Skin epidermis (tissue), 12 donors: ENCODE measurements around the gene PTPRN.

Experiments
- H3K27ac ChIP-seq, 21 experiments: fragments of 200-600 bp; sonication (generic) in 11 of 21; one replicate each; pipeline ENCODE4 v1.5.0; 2020; ENCODE audit warnings: mild to moderate bottlenecking in 3 of 21, inconsistent platforms in 2 of 21, moderate library complexity in 2 of 21
- H3K4me3 ChIP-seq, 7 experiments: fragments of 200-600 bp; sonication (generic) in 2 of 7; one replicate each; pipeline ENCODE4 v1.5.0; 2020; ENCODE audit warnings: inconsistent platforms in 2 of 7, mild to moderate bottlenecking in 2 of 7, moderate library complexity in 1 of 7

PTPRN gene

DNA sequence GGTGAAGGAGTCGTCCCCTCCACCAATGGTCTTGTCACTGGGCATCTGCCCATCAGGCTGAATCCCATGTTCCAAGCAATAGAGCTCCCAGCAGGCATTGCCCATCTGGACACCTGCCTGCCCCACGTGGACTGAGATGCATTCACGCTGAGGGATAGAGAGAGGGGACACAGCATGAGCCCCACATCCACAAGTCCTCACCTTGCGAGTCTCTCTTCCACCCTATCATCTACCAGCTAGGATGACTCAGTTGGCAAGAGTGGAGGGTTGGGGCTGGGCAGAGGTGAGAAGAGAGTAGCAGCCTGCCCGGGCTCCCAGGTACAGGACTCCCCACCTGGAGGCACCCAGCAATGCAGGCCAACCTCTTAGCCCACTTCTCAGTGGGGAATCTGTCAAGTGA, 57.1 kb downstream of the PTPRN start:
- peak overlapping the region; percentile 50 to 79 (median 67) for H3K4me3 ChIP-seq

DNA sequence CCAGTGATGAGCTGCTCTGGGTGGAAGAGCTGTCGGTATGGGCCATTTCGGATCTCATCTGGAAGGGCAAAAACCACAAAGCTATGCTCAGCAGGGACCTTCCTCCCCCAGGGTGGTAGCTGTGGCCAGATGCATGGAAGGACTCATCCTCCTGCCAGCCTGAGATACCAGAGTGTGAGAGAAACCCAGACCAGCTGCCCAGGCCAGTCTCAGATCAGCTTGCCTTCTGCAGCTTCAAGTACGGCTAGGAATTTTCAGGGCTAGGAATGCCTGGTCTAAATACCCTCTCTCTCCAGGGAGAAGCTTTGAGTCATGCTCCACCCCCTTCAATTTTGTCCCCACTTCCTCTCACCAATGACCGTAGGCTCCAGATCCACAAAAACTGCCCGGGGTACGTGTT, 57.5 kb downstream of the PTPRN start:
- peak overlapping the region in 16 of 21 experiments; percentile 10 to 98 (median 90) for H3K27ac ChIP-seq

More for the DNA sequence above, 57.1 kb downstream of the PTPRN start:
- H3K27ac ChIP-seq, result peak overlapping the region in 20 of 21 experiments; percentile 76 to 98 (median 88)

DNA sequence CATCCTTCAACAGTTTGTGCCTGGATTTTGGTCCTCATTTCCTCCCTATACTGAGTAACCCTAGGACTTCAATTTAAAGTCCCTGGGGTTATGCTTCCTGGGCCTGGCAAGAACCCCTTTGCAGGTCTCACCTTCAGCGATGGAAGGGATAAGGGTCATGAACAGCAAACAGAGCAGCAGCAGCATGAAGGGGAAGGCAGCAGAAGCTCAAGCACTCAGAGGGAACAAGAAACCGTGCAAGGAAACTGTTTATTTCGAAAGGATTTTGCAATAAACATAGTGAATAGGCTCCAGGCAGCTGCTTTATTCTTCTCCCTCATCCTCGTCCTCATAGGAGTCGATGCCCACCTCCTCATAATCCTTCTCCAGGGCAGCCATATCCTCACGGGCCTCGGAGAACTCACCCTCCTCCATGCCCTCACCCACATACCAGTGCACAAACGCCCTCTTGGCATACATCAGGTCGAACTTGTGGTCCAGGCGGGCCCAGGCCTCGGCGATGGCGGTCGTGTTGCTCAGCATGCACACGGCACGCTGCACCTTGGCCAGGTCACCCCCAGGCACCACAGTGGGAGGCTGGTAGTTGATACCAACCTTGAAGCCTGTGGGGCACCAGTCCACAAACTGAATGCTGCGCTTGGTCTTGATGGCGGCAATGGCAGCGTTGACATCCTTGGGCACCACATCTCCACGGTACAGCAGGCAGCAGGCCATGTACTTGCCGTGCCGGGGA, 59.0 kb downstream of the PTPRN start:
- Histone ChIP-seq H3K4me3 (peak overlapping the region in 5 of 7 experiments; percentile 2 to 75 (median 20)), H3K27ac (peak overlapping the region; percentile 15 to 98 (median 82))

More for the DNA sequence above, 57.5 kb downstream of the PTPRN start:
- H3K4me3 ChIP-seq, result peak overlapping the region; percentile 50 to 79 (median 67)

DNA sequence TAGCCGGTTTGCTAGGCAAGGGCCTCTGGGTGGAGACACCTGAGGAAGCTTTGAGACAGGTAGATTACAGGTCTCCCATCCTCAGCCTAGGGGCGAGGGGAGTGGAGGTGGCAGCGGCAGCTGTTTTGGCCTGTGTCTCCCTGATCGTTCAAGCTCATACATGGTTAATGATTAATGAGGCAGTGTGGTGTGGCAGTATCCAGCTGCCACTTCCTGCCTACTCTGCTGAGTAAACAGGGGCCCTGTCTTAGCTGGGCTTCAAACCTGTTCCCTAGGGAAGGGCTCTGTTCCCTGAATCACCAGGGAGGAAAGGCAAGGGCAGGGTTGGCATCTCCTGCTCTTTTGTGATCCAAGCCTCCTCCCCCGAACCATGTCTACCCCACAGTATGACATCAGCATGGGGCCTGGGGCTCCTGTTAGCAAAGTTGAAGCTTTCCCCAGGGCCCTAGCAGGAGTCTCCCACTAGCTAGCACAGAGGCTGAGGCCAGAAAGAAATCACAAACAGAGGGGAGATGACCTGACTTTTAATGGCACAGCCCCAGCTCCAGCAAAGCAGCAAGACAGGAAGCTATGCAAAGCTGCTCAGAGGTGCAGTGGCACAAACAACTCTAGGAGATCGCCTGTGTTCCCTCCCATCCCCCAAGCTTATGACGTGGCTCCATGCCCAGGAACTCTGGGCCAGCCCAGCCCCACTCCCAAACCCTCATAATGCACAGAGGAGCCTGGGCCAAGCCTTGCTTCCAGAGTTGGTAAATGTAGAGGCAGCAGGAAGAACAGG, 59.8 kb downstream of the PTPRN start:
- Histone ChIP-seq H3K27ac (peak overlapping the region in 20 of 21 experiments; percentile 57 to 98 (median 86)), H3K4me3 (peak overlapping the region in 6 of 7 experiments; percentile 2 to 75 (median 16))

DNA sequence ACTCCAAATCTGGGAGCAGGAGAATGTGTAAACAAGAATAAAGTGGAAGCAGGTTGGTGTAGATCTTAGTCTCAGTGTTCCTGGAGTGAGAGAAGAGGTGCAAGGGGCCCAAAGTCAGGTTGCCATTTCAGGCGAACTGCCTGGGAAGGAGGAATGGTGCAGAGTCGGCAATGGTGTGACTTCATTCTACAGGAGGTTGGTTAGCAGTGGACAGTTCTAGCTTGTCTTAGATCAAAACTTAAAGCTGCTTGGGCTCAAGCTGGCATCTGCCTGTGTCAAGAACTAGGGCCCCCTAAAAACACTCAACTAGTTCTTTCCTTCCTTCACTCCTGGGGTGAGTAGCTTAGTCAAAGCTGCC, 60.4 kb downstream of the PTPRN start:
- peak overlapping the region in 20 of 21 experiments; percentile 57 to 98 (median 86) for H3K27ac ChIP-seq
- H3K4me3 ChIP-seq, result peak overlapping the region in 3 of 7 experiments; percentile 8 to 24 (median 20)

DNA sequence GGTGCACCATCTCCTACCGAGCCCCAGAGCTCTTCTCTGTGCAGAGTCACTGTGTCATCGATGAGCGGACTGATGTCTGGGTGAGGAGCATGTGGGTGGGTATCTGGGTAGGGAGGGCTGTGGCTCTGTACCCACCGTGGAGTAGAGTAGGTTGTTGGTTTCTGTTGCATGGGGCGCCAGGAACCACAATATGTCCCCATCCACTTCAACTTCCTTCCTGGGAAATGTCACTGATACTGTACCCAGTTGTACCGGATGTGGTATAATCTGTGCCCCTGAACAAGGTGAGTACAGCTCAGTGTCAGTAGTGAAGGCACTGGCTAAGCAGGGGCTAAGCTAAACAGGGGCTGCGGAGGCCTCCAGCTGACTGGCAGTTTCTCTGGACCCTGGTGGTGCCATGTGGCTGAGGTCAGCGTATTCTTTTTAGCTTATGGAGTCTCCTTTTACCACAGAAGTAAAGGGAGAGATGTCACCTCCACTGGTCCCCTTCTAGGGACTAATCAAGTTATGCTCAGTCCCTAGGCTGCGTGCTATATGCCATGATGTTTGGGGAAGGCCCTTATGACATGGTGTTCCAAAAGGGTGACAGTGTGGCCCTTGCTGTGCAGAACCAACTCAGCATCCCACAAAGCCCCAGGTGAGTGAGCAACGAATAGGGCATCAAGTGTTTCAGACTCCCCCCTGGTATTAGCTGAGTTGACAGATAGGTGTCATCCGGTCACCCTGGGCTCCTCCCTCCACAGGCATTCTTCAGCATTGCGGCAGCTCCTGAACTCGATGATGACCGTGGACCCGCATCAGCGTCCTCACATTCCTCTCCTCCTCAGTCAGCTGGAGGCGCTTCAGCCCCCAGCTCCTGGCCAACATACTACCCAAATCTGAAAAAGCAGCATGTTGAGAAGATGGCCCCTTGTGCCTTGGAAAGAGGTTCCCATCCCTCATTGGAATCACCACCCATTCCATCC, 61.2 kb downstream of the PTPRN start:
- Histone ChIP-seq H3K27ac (peak overlapping the region in 20 of 21 experiments; percentile 57 to 98 (median 86)), H3K4me3 (no peak overlapping the region)

DNA sequence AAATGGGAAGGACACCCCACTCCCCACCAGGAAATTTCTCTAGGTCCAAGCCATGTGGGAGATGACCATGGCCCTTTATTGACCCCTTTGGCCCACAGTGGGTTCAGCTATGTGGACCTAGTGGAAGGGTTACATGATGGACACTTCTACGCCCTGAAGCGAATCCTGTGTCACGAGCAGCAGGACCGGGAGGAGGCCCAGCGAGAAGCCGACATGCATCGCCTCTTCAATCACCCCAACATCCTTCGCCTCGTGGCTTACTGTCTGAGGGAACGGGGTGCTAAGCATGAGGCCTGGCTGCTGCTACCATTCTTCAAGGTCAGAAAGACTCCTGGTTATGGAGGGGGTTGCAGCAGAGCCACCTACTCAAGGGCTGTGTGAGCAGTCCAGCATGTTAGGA, 62.6 kb downstream of the PTPRN start:
- H3K27ac ChIP-seq, result peak overlapping the region in 17 of 21 experiments; percentile 33 to 98 (median 91)

DNA sequence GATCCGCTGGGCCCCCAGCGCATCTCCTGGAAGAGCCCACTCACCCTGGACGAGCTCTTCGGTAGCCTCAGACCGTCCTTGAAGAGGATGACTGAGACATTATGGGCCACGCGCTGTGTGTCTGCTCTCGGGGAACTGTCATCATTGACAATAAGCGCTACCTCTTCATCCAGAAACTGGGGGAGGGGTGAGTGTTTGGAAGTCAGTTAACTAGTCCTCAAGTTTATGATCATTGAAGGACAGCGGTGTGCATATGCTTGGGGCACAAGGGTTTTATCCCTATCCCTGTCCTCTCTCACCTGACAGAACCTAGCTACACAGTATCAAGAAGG, 63.3 kb downstream of the PTPRN start:
- Histone ChIP-seq H3K4me3 (peak overlapping the region; percentile 66 to 92 (median 76)), H3K27ac (peak overlapping the region; percentile 71 to 99 (median 93))

More for the DNA sequence above, 62.6 kb downstream of the PTPRN start:
- H3K4me3 ChIP-seq, result no peak overlapping the region

DNA sequence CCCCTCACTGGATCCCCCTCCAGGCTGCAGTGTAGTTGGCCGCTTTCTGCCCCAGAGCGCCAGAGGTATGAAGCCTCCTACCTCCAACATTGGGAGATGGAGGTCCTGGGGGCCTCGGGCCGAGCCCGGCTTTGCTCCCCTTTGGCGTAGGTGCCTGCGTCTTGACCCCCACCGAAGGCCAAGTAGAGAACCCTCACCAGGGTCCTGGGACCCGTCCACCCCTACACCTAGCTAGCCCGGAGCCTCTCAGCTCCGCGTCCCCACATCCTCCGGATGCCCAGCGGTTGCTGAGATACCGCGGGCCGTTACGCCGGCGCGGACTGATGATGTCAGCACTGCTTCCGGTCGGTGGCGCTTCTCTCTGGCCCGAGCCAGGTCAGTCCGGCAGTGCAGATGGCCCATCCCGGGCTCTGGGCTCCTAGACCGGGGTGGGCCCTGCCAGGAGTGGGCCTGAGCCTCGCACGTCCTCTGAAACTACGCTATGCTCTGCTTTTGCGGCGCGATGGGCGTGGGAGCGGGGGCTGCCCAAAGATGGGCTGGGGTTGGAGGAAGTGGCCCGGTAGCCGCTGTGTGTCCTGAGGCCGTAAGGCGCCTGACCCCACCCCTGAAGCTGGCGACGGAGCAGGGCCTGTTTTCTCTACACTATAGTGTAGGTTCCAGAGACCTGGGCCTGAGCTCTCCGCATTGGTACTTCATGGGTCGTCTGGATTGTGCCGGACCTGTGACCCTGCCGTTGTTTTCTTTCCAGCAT, 63.9 kb downstream of the PTPRN start, which contains the start of the genes GLB1L and STK16:
Gene GLB1L (minus strand): TSS at position 297 of the 751 bp plus-strand sequence. CDS start 1,871 bp downstream, outside the sequence.
Gene STK16 (plus strand): TSS at position 332 of the 751 bp plus-strand sequence. CDS start 521 bp downstream, outside the sequence.
- Histone ChIP-seq H3K27ac (peak within 1 kb of the TSS; percentile 71 to 99 (median 93)), H3K4me3 (peak within 1 kb of the TSS; percentile 66 to 92 (median 76))

DNA sequence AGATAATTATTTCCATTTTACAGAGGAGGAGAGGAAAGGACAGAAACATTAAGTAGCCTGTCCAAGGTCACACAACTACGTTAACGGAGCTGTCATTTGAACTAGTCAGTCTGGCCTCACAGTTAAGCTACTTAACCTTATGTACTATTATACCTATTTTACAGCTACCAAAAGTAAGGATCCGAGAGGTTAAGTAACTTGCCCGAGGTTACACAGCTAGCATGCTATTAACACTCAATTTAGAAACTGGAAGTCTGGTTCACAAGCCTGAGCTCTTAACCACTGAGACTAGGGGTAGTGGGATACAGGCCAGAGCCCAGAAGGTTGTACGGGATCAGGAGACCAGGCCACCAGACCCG, 64.4 kb downstream of the PTPRN start:
- peak overlapping the region; percentile 66 to 92 (median 76) for H3K4me3 ChIP-seq
- peak overlapping the region; percentile 20 to 99 (median 93) for H3K27ac ChIP-seq

DNA sequence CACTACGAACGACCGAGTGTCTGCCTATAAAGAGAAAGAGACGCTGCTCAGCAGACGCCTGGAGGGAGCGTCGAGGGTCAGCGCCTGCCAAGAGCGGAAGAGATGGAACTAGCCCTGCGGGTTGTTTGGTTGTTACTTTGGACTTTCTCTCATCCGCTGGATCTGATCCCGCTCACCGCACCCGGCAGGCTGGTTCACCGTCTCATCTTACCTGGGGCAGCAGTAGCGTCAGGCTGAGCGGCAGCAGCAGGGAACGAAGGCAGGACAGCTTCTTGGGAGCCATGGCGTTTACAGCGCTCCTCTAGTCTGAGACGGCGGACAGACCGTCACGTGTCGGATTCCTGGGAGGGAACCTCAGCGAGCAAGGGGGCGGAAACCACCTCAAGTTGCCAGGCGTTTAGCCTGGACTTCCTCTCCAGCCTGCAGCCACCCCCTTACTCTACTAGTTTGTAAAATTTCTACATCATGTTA, 65.9 kb downstream of the PTPRN start:
- H3K4me3 ChIP-seq, result peak overlapping the region in 5 of 7 experiments; percentile 10 to 27 (median 13)

More for the DNA sequence above, 65.9 kb downstream of the PTPRN start:
- H3K27ac ChIP-seq, result peak overlapping the region in 7 of 21 experiments; percentile 4 to 63 (median 28)
